ENCODE measurements around the gene KCNA2. TPM values are rescaled to one million over a fixed set of nuclear protein-coding genes. Genes with fewer than 3 reads are reported as not detected.

The KCNA2 gene
- total RNA-seq, 1 donor from 2014 or later = 0.71 TPM

GRCh38 chr1:110576441-110576840, 29.7 kb downstream of the KCNA2 start:
- intact Hi-C loops (cut with micrococcal nuclease) = no loop called here
- H3K4me1 ChIP-seq = peaks cover 5% of the 10 kb centered on the region
- H3K27ac ChIP-seq (replicated peaks) = no peak overlapping the region
- DNase-seq = no peak
- peaks cover 16% of the 10 kb centered on the region for H3K27me3 ChIP-seq (ENCODE audit: low read depth)
- H3K36me3 ChIP-seq = no peaks in the 10 kb centered on the region
- H3K9me3 ChIP-seq (replicated peaks) = no peaks in the 10 kb centered on the region
- H3K4me3 ChIP-seq = no peak overlapping the region
- TF ChIP-seq CTCF (IDR thresholded peaks at IDR 0.05; ENCODE audit: borderline replicate concordance) = no peak

GRCh38 chr1:110573314-110573713, 32.8 kb downstream of the KCNA2 start:
- H3K36me3 ChIP-seq = no peaks in the 10 kb centered on the region
- H3K27ac ChIP-seq (replicated peaks) = no peak overlapping the region
- no peak for TF ChIP-seq CTCF (IDR thresholded peaks at IDR 0.05; ENCODE audit: borderline replicate concordance)
- DNase-seq = no peak
- H3K9me3 ChIP-seq (replicated peaks) = no peaks in the 10 kb centered on the region
- intact Hi-C loops (cut with micrococcal nuclease) = no loop called here
- no peak overlapping the region for H3K4me3 ChIP-seq
- H3K4me1 ChIP-seq = no peaks in the 10 kb centered on the region
- peaks cover 43% of the 10 kb centered on the region for H3K27me3 ChIP-seq (ENCODE audit: low read depth)

- Histone ChIP-seq H3K4me1 (no peaks in the 10 kb centered on the region), H3K27me3 (ENCODE audit: low read depth) (peaks cover 49% of the 10 kb centered on the region), H3K27ac (replicated peaks) (no peak overlapping the region), H3K36me3 (no peaks in the 10 kb centered on the region), H3K9me3 (replicated peaks) (no peaks in the 10 kb centered on the region), H3K4me3 (no peak overlapping the region)
- intact Hi-C loops (cut with micrococcal nuclease) = no loop called here
- TF ChIP-seq CTCF (IDR thresholded peaks at IDR 0.05; ENCODE audit: borderline replicate concordance) = no peak
- DNase-seq = no peak
Observed at GRCh38 chr1:110572751-110573150, 33.4 kb downstream of the KCNA2 start.

- Histone ChIP-seq H3K9me3 (replicated peaks) (no peaks in the 10 kb centered on the region), H3K4me1 (no peaks in the 10 kb centered on the region), H3K27me3 (ENCODE audit: low read depth) (peaks cover 63% of the 10 kb centered on the region), H3K36me3 (no peaks in the 10 kb centered on the region), H3K4me3 (no peak overlapping the region), H3K27ac (replicated peaks) (no peak overlapping the region)
- no peak for DNase-seq
- TF ChIP-seq CTCF (IDR thresholded peaks at IDR 0.05; ENCODE audit: borderline replicate concordance) = no peak
- intact Hi-C loops (cut with micrococcal nuclease) = no loop called here
Observed at GRCh38 chr1:110570901-110571300, 35.3 kb downstream of the KCNA2 start.

GRCh38 chr1:110570307-110570706, 35.9 kb downstream of the KCNA2 start:
- Histone ChIP-seq H3K36me3 (no peaks in the 10 kb centered on the region), H3K27me3 (ENCODE audit: low read depth) (peaks cover 67% of the 10 kb centered on the region), H3K27ac (replicated peaks) (no peak overlapping the region), H3K4me1 (no peaks in the 10 kb centered on the region), H3K4me3 (no peak overlapping the region), H3K9me3 (replicated peaks) (no peaks in the 10 kb centered on the region)
- intact Hi-C loops (cut with micrococcal nuclease) = no loop called here
- DNase-seq = no peak
- no peak for TF ChIP-seq CTCF (IDR thresholded peaks at IDR 0.05; ENCODE audit: borderline replicate concordance)

- Histone ChIP-seq H3K9me3 (replicated peaks) (no peaks in the 10 kb centered on the region), H3K27ac (replicated peaks) (no peak overlapping the region), H3K27me3 (ENCODE audit: low read depth) (peaks cover 86% of the 10 kb centered on the region), H3K4me1 (no peaks in the 10 kb centered on the region), H3K4me3 (no peak overlapping the region), H3K36me3 (no peaks in the 10 kb centered on the region)
- intact Hi-C loops (cut with micrococcal nuclease) = no loop called here
- no peak for TF ChIP-seq CTCF (IDR thresholded peaks at IDR 0.05; ENCODE audit: borderline replicate concordance)
- no peak for DNase-seq
Observed at GRCh38 chr1:110566836-110567235, 39.3 kb downstream of the KCNA2 start.

Data from left ventricle myocardium inferior (tissue), 1 donor.